Activated CD4-positive, alpha-beta T cell treated with anti-CD3 and anti-CD28 coated beads, Interleukin-2, amount 50 U/mL, for 1 hour (primary cell): ENCODE measurements around the gene CLCA2.

Experiments
- DNase-seq: peaks from one replicate; pipeline ENCODE4 v3.0.0-alpha.2; 2020

The CLCA2 gene

DNA sequence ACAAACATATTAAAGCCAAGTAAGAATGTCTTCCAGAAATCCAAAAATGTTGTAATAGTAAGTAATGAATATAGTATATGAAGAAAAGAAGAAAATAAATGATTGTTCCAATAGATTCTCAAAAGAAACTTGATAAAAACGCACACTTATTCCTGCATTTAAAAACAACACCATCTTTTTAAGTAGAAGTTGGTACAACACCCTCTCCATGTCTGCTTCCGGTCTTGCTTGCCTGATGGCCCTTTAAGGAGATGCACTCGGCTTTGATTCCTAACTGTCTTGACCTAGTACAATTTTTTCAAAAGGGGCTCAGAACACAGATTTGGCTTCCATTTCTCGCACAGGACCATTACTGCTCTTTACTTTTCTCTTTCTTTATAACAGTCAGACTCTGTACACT, 53.7 kb downstream of the CLCA2 start:
- DNase-seq = no peak

DNA sequence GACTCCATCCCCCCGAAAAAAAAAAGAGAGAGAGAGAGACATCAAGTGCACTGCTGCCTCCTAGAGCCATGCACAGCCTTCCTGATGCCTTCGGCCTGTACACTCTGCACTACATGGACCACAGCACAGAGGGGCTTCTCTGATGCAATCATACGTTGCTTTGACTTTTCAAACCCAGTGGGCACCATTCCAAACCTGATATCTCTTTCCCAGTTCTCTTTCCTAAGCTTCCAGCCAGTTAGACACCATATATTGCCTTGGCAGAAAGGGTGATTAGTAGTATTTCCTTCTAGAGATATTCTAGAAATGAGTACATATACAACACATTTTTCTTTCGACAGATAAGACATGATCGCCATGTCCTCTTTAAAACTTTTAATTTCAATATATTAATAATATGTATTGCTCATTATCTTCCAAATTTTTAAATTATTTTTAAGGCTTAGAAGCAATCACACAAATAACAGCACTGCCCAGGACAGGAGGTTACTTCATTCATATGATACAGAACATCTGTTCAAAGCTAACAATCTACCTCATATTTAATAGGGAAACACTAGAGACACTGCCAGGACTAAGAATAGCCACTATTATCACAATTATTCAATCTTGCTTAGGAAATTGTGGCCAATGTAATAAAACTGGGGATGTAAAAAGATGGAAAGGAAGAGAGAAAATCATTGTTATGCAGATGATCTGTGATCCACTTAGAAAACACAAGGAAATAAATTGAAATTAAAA, 54.6 kb downstream of the CLCA2 start:
- DNase-seq = no peak

DNA sequence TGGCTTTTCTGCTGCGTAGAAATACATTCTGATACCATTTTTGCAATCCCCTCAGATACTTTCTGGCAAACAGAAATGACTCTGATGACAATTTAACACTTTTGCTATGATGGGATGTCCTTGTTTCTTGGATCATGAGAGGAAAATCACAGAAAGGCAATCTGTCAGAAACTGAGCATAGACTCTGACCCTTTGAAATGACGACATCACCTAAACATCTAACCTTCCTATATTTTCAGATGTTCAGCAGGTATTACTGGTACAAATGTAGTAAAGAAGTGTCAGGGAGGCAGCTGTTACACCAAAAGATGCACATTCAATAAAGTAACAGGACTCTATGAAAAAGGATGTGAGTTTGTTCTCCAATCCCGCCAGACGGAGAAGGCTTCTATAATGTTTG, 58.0 kb downstream of the CLCA2 start:
- no peak for DNase-seq

DNA sequence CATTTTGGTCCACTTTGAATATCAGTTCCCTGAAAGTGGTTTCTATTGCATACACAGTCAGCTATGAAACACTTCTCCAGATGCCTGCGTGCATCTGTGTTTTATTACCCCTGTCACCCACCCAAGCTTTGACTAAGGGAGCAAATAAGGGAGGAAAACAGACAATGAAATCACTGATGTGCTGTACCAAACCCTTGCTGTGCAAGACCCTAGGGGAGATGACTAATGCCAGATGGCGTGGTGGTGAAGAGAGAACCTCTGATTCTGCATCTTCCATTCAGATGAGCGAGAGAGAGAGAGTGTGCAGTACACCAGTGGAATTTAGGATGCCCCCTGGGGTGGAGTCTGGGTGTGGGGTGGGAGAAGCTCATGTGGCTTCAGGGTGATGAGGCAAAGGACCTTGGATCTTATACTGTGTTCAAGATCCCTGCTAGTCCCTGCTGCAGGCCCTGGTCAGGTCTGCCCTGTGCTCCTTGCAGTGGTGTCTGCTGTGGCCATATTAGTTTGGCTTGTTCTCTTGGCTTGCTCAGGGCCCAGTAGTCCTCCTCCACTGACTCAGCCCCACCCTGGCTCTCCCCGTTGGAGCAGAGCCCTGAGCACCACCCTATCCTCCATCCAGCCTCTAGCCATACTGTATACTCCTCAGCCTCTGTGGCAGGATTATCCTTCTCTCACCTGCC, 63.3 kb downstream of the CLCA2 start:
- DNase-seq = no peak

DNA sequence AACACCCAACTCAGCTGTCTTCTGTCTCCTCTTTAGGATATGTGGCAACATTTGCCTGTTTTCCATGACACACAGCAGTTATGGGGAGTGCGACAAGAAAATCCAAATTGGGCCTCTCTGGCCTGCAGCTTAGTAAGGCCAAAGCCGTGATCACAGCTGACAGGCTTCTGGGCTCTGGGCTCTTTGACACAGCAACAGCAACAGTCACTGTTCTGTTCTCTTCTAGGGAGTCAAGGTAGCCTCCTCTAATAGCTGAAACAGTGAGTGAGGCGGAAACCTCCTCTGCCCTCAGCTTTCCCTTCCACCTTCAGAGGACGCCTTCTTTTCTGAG, 63.8 kb downstream of the CLCA2 start:
- no peak for DNase-seq

DNA sequence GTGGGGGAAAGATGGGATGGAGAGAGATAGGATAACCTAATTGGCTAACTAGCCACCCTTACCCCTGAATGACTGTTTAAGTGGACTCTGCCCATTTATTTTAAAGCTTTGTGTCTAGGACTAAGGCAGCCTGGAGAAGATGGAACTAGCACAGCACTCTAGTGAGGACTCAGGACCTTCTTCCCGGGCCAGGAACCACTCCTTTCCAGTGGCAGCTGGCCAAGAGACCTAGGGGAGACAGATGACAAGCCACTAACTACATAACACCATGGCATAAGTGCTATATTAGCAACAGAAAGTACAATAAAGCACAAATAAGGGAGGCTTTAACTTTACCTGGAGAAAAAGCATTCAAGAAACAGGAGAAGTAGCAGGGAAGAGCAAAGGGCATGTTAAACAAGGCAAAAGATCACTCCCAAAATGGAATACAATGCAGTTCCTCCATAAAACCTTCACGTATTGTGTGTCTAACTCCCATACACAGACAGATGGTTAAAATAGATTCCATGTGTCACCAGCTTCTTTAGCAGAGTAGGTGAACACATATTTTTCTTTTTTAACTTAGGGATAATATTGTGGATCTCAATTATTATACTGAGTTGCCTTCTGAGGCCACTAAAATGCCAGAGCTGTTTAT, 65.4 kb downstream of the CLCA2 start:
- no peak for DNase-seq

DNA sequence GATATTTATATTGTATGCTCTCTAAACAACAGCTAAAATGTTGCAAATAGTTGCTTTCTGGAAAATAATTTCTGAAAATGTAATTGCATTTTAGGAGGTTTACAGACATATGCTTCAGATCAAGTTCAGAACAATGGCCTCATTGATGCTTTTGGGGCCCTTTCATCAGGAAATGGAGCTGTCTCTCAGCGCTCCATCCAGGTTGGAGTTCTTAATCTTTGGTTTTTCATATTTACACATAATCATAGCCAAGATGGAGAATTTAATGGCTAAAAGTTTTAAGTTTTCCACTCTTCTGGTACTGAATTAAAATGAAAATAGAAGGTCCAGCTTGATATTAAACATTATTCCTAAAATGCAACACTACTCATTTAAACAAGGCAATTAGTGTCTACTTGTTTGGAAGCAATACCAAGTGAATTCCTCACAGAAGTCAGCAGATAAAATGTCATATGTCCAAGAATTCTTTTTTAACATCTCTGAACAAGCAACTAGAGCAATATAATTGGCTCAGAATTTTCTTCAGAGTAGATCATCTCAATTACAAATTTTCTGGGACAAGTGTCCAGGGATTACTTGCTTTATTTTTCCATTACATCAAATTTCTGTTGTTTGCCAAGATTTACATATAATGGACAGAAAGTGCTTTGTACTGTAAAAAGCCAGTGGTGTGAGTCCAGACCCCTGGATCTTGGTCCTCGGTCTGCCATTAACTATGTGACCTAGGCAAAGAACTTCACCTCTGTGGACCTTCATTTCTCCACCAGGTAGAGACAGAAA, 67.4 kb downstream of the CLCA2 start:
- no peak for DNase-seq

DNA sequence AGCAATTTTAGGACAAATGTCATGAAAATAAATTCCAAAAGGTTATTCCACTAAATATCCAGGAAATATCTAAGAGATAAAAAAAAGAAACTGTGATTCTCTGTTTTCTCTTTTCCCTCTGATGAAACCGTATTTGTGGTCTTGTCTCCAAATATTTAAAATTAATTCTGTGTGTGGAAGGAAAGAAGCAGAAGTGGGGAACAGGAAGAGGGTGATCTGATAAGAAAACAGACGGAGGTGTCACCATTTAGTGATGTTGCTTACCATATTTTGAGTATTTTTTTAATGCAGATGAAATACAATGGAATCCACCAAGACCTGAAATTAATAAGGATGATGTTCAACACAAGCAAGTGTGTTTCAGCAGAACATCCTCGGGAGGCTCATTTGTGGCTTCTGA, 74.3 kb downstream of the CLCA2 start:
- no peak for DNase-seq

DNA sequence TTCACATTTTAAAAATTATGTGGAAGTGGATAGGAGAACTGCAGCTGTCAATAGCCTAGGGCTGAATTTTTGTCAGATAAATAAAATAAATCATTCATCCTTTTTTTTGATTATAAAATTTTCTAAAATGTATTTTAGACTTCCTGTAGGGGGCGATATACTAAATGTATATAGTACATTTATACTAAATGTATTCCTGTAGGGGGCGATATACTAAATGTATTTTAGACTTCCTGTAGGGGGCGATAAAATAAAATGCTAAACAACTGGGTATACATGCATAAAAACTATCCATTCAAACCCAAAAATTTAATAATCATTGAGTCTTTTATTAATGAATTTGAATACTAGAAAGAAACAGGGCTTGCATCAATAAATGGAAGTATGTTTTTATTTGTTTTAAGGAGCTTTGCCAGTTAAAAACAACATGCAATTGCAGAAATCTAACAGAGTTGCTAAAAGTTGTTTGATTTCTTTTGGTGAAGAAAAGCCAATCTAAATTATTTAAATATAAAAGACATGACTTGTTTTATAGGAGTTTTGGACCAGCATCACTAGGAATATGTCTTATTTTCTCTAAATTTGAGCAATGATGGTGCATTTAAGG, 76.1 kb downstream of the CLCA2 start:
- DNase-seq = no peak

DNA sequence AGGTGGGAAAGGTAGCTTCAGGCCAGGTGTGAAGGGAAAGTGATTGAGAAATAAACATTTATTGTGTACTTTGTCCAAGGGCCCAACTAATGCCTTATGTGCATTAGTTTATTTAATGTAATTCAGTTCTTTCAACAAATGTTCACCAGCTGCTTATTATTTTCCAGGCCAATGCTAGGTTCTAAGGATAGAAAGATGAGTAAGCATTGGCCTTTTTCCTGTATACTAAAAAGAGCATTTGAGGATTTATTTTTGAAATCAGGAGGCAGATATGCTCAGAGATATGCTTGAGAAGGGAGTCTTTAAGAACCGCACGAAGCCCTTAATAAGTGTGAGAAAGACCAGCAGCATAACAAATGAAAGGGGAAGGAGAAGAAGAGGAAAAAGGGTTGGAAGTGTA, 76.7 kb downstream of the CLCA2 start:
- DNase-seq = no peak

DNA sequence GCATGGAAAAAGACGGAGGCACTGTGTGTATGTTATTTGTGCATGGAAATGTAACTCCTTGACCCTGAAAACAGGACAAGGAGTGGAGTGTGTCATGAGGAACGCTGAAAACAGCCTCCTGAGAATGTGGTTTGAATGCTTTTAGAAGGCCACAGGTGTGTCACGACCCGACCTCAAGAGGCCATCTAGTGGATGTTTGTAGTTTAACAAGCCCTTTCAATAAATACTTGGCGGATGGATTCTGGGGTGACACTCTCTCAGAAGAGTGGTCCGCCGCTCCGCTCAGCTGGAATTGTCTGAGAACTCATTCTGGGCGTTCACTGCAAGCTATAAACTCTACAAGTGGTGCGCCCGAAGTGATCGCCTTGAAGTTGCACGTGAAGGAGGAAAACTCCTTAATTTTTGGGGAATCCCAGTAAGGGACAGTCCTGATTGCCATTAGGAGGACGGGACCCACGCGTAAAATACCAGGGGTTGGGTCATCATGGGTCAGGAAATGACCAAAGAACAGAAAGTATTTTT, 78.2 kb downstream of the CLCA2 start:
- DNase-seq = peak; percentile 37

DNA sequence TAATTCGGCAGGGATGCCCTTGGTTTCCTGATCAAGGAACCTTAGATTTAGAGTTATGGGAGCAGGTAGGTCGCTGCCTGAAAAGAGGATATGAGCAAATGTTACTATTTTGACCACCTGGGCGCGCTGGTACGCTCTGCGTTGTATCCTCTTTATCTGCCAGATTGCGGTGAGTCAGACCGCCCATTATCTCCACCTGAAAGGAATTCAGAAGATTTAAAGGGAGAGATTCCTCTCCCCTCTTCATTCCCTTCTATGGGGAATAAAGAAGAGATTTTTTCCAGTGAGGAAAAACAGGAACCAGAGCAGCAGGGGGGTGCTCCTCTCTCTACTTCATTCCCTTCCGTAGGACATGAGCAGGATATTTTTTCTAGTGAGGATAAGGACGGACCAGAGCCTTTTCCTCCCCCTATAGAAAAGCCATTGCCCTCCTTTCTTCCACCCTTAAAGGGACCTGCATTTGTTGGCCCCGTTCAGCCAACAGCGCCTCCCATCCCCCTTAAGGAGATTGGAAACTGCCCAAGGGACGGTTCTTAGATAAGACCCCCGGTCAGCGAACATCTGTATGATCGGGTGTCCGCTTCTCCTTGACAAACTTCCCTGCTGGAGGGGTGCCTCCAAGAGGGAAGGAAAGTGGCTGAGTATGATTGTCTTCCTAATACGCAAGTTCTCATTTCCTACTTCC, 78.9 kb downstream of the CLCA2 start:
- no peak for DNase-seq

DNA sequence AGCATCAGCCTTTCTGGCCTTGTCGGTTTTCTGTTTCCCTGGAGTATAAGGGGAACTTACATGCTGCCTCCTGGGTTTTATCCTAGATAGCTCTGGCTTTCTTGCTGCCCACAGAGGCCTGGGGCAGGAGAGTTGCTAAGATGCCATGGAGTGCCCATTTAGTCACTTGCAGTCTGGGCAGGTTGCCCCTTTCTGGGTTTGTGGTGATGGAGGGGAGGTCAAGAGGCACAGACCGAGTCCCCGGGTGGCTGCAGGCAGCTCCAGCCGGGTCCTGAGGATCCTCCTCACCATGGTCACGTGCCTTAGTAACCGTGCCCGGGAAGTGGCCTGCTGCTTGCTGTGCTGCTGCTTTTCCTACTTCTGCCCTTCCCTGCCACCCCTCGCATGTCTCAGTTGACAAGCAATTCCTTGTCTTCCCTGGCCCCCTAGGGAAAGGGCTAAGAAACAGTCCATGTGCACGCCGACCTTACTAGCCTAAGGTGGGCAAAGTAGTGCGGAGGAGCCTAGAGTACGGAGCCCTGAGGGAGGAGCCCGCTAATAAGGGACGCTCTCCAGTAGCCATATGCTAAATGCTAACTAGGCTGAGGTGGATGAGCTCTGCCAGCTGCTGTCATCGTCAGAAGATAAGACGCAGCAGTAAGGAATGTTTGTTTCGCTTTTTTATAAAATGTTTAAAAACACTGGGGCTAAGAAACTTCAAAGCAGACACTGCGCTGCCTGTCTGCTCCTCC, 79.6 kb downstream of the CLCA2 start:
- DNase-seq = no peak

DNA sequence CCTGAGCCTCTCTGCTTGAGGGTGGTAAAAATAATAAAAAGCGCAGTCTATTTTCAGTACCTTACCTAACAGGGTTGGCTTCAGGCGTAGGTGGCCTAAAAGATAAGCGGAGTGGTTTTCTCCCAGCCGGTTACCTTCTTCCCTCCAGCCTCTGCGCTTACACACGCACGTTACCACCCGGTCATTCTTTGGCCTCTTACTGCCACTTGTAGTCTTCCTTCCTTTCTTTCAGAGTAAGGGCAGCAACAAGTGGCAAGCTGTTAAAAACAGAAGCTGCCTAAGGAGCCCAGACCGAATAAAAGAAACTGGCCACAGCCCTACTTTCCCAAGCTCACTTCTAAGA, 80.1 kb downstream of the CLCA2 start:
- no peak for DNase-seq

DNA sequence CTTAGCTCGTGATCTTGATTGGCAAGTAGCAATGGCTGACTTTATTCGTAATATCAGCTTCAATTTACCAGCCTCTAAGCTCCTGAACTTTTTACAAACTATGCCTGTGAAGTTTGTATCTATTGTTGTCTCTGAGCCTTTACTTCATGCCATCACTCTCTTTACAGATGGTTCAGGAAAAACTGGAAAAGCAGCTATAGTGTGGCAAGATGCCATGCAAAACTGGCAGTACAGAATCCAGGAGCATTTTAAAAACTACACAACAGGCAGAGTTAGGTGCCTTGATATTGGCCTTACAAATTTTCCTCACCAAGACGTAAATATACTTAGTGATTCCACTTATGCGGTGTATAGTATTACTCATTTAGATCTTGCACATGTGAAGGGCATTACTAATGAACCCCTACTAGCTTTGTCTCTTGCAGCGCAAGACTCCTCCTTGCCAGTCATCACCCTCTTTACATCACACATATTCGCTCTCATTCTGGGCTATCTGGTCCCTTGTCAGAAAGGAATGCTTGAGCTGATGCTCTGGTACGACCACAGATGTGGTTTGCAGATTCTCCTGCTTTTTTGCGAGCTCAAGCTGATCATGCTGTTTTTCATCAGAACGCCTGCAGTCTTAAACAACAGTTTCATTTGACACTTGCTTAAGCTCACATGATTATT, 81.1 kb downstream of the CLCA2 start:
- no peak for DNase-seq

DNA sequence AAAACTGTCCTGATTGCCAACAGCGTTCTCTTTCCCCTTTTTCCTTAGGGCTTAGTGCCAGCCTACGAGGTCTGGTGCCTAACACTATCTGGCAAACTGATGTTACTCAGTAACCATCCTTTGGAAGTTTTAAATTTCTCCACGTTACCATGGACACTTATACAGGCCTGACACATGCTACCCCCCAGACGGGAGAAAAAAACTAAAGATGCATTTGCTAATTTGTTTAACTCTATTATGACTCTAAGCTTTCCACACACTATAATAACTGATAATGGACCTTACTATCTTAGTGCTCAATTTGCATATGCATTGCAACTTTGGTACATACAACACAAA, 81.6 kb downstream of the CLCA2 start:
- DNase-seq = no peak
